GM18868 (cell line): ENCODE data around the gene TASL.
"Not testable (repeated sequence)": the region's sequence is repeated elsewhere in the genome, so short reads cannot be mapped to it uniquely, and the experiment has no call there.

Source experiments
- ATAC-seq: cut with Tn5 transposase; IDR thresholded peaks from one replicate; pipeline ENCODE4 v1.9.1; 2021; ENCODE audit warnings: mild to moderate bottlenecking, moderate library complexity; ENCODE audit not compliant: unreplicated experiment

TASL gene, protein sequence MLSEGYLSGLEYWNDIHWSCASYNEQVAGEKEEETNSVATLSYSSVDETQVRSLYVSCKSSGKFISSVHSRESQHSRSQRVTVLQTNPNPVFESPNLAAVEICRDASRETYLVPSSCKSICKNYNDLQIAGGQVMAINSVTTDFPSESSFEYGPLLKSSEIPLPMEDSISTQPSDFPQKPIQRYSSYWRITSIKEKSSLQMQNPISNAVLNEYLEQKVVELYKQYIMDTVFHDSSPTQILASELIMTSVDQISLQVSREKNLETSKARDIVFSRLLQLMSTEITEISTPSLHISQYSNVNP

DNA sequence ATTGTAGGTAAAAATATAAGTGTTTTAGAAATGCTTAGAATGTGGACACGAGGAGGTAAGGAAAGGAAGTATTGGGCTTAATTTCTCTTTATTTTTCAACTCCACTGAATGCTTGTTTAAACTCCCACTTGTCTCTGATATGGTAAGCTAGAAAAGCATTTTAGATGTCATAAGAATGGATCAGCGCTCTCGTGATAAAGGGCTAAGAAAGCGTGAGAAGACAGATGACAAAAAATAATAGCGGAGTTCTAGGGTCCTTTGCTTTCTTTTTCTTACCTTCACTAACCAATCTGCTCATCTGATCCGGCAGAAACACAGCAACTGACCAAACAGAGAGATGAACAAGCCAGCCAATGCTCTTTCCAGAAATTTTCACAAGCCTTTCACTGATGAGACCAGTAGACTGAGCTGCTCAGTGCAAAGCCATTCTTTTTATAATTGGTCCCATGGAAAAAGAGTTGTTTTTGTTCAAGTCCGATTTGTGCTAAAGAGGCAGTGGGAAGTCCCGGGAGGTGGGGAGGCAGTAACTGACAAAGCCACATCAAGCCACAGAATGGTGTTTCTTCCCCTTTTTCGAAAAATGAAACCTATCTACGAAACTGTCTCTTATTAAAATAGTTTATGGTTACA lies at the start of gene TASL:
Gene TASL (minus strand): TSS at position 405 of the 630 bp plus-strand sequence. CDS start 17,411 bp downstream, outside the sequence.
- peak; percentile 82 for ATAC-seq

DNA sequence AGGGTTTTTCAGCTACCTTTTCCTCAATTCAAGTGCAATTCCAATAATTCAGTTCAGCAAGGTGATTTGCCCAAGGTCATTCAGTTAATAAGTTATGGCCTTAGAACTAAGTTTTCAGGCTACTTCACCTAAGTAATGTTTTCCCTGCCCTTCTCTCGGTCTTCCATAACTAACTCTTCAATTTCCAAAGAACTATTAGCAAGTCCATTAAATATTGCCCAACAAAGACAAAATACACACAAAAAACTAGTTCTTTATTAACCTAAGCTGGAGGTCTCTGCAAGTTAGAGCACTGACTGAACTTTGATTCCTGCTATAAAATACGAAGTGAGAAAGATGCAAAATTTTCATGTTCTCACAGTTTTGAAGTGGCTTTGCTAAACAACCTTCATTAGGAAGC lies 48.8 kb upstream of the TASL start:
- ATAC-seq, result no peak

DNA sequence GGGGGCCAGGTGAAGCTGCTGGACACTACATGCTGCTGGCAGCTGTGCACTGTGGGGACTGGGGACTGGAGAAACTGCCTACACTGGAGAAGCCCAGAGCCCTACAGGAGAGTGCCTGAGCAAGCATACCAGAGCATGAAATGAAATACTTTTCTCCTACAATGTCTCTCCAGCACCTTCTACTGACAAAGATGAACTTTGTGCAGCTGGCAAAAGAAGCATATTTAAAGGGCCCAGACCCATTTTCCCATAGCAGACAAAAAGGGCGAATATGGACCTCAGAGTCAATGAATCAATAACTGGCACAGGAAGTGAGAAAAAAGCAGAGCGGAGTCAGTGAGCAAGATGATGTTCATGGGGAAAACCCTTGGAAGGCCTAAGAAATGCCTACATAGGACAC lies 44.8 kb upstream of the TASL start:
- no peak for ATAC-seq

DNA sequence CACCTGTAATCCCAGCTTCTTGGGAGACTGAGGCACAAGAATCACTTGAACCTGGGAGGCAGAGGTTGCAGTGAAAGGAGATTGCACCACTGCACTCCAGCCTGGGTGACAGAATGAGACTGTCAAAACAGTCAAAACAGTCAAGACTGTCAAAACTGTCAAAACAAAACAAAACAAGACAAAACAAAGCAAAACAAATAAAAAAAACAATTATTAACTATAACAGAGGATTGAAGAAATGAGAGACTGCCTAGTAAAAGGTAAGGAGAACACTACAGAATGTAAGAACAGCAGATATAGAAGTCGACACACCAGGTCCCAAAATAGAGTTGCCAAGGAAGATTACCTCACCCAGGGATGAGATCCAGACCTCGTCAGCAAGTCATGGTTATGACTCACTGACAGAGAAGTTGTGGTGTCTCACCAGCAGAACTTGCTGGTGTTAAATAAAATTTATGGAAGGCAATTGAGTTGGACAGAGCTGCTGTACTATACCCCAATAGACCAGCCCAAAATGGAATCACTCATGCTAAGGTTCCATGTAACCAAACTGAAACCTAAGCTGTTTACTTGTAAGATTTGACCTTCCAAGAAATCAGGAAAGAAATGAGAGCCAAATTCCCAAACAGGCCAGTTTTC lies 43.5 kb upstream of the TASL start:
- no peak for ATAC-seq

DNA sequence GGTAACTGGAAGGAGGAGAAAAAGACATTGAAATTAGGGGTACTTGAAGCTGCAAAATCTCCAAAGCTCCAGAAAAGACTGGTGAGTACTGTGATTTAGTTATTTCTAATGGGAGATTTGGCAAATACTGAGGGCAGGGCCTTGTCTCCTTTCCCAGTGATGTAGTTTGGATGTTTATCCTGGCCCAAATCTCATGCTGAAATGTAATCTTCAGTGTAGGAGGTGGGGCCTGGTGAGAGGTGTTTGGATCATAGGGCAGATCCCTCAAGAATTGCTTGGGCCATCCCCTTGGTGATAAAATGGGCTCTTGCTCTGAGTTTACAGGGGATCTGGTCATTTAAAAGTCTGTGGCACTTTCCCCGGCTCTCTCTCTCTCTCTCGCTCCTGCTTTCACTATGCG lies 42.6 kb upstream of the TASL start:
- no peak for ATAC-seq

DNA sequence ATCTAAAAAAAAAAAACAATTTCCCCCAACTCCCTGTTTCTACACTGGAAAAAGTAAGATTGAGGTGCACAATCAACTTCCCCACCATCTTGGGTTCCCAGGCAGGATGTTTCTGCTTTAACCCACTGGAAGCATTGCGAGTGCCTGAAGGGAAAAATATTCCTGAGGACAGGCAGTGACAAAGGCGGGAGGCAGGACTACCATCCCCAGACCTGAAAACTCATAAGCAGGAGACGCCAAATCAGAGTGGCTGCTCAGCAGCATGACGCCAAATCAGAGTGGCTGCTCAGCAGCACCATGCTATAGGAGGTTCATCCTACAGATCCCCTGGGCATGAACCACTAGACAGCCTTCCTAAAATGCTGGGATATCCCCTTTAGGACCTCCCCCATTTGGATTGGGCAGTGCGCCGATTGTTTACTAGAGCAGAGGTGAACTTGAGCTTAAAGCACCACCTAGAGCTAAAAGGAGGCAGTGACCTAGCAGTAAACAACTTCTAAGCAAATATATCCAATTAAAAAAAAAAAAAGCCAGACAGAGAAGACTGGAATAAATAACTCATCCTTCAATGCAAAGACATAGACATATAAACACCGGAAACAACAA lies 40.7 kb upstream of the TASL start:
- no peak for ATAC-seq

DNA sequence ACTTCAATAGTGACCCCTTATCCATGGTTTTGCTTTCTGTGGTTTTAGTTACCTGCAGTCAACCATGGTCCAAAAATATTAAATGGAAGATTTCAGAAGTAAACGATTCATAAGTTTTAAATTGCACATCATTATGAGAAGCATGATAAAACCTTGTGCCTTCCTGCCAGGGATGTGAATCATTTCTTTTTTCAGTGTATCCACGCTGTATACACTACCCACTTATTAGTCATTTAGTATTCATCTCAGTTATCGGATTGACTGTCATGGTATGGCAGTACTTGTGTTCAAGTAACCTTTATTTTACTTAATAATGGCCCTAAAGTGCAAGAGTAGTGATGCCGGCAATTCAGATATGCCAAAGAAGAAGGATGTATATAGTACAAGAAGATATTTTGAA lies 37.7 kb upstream of the TASL start:
- no peak for ATAC-seq

DNA sequence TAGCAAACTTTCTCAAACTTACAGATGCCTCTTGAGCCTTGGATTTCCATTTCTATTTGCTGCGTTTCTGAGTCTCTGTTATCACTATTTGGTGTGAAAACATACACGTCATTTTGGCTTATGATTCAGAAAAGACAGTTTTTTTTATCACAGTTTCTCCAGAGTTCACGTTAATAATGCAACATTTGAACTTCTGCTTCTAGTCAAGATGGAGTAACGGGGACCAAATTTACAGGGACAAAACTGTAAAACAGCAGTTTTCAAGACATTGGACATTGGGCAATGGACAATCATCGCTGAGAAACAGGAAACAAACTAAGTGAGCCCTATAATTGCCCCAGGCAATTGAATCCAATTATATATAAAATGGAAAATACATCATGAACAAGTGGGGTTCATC lies 36.2 kb upstream of the TASL start:
- ATAC-seq, result no peak

DNA sequence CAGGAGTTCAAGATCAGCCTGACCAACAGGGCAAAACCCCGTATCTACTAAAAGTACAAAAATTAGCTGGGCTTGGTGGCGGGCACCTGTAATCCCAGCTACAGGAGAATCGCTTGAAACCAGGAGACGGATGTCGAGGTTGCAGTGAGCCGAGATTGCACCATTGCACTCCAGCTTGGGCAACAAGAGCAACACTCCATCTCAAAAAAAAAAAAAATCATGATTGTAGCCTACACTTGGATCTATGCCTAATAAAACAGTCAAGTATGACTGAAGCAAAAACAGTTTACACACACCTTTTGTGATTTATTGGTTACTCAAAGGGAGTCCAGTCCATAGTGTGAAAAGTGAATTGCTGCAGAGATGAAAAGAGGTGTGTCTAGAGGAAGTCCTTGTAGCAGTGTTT lies 34.7 kb upstream of the TASL start:
- no peak for ATAC-seq

DNA sequence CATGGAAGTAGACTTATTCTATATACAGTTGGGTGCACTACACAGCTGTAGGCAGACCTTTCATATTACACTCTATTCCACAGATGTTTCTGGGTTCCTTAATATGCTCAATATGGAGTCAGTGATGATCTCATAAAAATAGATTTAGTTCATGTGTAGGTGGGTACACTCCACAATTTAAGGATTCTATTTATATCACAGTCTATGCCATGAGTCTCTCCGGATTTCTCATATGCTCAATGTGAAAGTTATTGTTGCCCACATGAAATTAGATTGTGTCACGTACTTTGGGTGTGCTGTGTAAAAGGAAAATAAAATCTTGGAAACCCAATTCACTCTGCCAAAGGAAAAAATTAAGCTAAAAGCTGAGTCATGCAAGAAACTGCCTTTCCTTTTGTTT lies 32.5 kb upstream of the TASL start:
- ATAC-seq, result no peak

DNA sequence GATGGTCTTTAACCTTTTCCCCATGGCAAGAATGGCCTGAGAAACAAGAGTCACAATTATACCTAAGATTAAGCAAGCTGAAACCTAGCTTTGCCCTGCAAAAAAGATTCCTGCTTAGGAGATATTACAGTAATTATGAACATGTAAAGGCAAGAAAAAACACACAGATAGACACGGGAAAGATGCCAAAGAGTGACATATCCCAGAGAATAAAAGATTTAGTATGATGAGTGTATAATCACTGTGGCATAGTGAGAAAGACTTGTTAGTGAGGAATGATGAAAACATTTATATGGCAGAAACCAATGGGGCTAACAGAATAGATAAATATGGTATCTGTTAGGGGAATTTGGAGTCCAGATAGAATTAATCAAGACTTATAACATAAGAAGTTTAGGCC lies 29.6 kb upstream of the TASL start:
- no peak for ATAC-seq

DNA sequence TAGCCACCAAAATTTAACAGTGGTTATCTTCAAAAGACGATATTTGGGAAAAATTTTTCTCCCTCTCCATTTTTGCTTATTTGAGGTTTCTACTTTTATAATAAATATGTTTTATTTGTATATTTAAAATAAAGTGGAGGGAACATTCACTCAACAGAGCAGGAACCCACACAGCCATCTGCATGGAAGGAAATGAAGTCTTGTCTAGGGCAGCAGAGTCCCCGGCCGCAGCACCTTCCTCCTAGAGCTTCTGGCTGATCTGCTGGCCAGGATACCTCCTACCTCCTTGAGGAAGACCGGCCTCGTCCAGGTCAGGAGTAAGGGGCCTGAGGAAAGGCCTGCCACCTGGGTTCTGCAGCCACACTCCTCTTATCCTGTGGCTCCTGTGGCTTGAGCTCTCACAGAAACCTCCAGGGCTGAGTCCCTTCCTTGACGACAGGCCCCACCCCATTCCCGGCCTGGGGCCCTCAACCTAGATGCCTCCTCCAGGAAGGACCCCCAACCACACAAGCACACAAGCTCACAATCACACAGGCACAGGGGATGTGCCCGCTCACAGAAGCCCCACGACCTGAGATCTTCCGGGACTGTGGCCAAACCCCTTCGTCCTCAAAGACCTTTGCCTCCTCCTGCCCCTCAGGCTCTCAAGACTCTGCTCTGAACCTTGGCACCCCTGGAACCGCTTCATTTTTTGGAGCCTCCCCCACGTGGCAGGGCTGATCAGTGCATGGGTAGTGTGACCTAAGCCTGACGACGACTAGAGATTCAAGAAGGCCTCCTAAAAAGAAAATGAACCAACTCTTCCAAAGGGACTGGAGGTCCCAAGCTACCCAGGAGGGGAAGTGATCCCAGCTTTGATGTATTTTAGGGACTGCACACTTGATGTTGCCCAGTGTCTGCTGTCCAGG lies 23.0 kb upstream of the TASL start:
- not testable (repeated sequence) for ATAC-seq

DNA sequence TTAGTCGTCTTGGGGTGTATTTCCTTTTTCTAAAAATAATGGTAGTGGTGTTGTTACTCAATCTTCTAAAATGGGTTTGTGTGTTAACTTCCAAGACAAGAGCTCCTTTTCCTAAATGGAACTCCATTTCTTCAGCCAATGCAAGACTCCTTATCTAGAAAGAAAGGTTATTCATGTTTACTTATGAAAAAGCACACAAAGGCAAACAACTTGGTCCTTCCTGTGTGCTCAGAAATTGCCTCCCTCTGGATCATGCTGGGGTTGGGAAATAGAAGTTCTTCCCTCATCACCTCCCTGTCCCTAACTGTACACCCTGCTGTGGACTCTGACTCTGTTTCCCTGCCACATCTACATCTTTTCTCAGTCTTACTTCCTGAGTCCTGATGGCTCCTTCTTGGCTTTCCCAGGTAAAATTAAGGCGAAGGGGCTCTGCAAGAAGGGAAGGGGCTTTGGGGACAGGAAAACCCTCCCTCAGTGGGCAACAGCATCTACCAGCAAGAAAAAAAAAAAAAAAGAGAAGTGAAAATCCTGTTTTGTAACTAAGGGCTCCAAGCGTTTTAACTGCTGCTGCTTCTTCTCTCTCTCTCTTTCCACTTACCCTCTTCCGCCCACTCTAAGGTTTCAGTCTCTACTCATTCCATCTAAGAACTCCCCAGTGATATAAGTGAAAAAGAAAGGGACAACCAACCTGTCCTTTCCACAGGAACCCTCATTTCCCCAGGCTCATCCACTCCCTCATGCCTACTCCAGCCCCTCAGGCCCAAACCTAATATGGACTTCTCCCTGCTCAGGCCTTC lies 19.8 kb upstream of the TASL start:
- peak; percentile 86 for ATAC-seq

DNA sequence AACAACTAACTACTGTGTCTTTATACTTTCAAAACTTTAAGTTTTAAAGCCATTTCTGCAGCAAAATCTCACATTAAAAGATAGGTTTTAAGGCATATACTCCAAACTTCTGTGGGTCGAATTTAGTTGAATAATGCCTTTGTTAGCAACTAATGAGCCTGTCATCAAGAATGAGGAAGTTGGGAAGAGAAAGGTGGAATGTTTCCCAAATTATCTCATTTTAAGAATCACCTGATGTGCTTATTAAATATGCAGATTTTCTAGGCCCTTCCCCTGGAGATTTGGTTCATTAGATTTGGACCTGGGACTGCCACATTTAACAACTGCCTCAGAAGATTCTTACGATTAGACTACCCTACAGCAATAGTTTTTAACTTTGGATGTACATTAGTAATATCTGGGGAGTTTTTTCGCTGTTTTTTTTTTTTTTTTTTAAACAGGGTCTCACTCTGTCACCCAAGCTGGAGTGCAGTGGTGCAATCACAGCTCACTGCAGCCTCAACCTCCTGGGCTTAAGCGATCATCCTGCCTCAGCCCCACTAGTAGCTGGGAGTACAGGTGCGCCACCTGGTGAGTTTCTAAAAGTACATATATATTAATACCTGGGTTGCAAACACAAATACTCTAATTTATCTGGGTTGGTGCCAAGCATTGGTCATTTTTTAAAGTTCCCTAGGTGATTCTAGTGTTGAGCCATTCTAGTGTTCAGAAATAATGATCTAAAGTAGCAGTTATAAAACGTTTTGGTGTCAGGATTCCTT lies 16.1 kb upstream of the TASL start:
- ATAC-seq, result peak; percentile 50

DNA sequence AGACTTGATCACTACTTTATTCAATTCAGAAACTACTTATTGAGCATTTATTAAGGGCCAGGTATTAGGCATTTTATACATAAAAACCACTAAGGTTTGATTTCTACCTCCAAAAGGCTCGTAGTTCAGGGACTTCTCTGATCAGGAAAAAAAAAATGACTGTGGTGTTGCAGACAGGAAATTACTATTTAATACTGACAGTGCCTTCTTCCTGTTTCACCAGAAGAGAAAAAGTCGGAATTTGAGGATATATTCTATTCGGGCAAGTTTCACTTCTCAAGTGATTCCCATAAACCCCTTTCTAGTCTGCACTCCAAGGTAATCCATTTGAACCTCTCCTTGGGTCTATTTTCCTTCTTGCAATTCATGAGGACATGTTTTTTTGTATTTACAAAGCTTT lies 15.3 kb upstream of the TASL start:
- no peak for ATAC-seq

DNA sequence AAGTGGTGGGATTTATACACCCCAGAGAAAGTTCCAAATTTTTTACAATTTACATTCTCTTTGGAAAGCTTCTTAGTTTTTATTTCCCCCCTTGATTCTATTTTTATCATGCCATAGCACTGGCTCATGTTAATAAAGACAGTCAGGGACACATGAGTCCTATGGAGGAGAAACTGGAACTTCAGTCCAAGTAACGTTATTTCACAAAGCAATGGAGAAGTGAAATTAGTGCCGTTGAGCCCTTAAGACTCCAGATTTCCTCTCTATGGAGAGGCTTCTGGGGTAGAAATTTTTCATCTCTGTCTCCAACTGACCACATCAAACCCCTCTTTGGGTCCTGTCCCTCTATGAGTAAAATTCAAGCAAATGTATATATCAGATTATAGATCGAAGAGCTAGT lies 12.8 kb upstream of the TASL start:
- ATAC-seq, result no peak

DNA sequence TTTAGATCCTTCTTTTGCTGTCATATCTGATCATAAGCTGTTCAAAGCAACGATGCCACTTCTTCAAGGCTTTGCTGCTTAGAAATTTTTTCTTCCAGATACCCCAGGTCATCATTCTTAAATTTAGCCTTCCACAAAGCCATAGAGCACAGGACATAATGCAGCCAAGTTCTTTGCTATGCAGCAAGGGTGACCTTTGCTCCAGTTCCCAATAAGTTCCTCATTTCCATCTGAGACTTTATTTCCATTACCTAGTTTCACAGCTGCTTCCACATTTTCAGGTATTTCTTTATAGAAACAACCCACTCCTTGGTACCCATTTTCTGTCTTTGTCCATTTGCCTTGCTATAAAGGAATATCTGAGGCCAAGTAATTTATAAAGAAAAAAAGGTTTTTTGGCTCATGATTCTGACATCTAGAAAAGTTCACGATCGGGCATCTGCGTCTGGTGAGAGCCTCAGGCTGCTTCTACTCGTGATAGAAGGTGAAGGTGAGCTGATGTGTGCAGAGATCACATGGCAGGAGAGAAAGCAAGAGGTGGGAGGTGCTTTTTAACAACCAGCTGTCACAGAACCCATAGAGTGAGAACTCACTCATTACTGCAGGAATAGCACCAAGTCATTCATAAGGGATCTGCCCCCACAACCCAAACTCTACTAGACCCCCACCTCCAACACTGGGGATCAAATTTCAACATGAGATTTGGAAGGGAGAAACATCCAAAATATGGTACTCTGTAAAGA lies 11.8 kb upstream of the TASL start:
- ATAC-seq, result peak; percentile 46

DNA sequence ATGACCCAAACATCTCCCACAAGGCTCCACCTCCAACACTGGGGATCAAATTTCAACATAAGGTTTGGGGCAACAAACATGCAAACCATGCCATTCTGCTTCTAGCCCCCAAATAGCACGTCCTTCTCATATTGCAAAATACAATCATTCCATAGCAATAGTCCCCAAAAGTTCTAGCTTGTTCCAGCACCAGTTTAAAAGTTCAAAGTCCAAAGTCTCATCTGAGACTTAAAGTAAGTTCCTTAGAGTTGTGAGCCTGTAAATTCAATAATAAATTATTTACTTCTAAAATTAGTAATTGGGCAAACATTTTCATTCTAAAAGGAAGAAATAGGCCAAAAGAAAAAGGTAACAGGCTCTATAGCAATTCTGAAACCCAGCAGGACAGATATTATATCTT lies 8.9 kb upstream of the TASL start:
- no peak for ATAC-seq

DNA sequence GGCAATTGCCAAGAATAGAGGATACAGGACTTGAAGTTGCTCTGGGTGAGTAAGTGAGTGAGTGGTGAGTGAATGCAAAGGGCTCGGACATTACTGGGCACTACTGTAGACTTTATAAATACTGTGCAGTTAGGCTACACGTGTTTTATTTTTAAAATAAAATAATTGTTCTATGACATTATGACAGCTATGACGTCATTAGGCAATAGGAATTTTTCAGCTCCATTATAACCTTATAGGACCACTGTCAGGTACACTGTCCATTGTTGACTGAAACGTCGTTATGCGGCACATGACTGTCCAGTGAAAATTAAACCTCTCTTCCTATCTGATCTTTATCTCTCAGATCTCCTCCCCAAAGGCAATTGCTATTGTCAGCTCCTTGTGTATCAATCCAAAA lies 5.1 kb upstream of the TASL start:
- no peak for ATAC-seq
